ENCODE data around the gene TRMT112. TPM values are rescaled to one million over a fixed set of nuclear protein-coding genes. Genes with fewer than 3 reads are reported as not detected.

Gene TRMT112
- total and polyA plus RNA-seq, 2 of the 8 experiments (the other 6 are each of a cell fraction or from before 2014, with no cell fraction given), result 300 to 650 TPM

DNA sequence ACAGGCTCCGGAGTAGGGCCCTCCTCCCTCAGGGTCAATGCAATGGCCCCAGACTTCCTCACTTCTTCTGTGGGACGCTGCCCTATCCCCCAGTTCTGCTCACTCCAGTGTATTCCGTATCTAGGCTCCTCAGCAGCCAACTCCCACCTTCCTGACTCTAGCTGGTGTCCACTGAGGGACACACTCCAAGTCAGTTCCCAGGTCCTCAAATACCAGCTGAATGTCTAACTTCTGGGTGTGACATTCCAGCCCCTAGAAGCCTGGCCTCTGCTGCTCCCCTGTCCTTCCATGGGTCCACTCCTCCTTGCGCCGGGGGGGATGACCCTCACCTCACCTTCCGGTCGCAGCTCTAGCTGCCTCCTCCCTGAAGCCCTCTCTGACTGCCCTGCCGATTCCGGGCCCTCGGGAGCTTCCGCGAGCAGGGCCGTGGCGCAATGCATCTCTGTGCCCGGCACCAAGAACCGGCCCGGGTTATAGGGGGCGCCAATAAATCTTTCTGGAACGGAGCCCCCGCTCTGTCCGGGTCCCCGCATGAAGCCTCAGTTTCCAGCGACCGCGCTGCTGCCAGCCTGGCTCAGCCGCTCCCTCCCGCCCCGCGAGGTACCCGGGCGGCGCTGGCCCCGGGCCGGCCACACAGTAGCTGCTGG is 48.3 kb downstream of the TRMT112 start:
- H3K27ac ChIP-seq (ENCODE audit: low read depth, low read length), result peak overlapping the region; percentile 47; the same call in 1 of the 2 replicates
- no peak overlapping the region for H3K14ac ChIP-seq (ENCODE audit: insufficient read length)
- TF ChIP-seq SIRT6 (IDR thresholded peaks at IDR 0.05; ENCODE audit: low read length) (no peak), SRF (IDR thresholded peaks at IDR 0.05; ENCODE audit: low read depth, low read length) (no peak), TEAD4 (IDR thresholded peaks at IDR 0.05; ENCODE audit: low read depth, low read length) (peak; percentile 57; the same call in 1 of the 2 replicates), CREB1 (IDR thresholded peaks at IDR 0.05) (0 out of 2 replicates have a peak, but pooled peaks have one; percentile 11), FOSL1 (IDR thresholded peaks at IDR 0.05; ENCODE audit: insufficient read depth, low read depth, low read length) (no peak), TCF12 (IDR thresholded peaks at IDR 0.05; ENCODE audit: low read depth, low read length) (no peak), SP4 (IDR thresholded peaks at IDR 0.05; ENCODE audit: low read length) (peak; percentile 7; the same call in 1 of the 2 replicates), POLR2AphosphoS5 (IDR thresholded peaks at IDR 0.05; ENCODE audit: low read depth, low read length) (peak; percentile 14; the same call in 1 of the 2 replicates)
- H2BK12ac ChIP-seq (ENCODE audit: low read depth, low read length), result no peak overlapping the region
- POLR2A ChIA-PET (ENCODE audit: partially characterized antibody), result interaction anchor here (0.7 to 11.9 kb wide), 20 partner anchors 12 to 1418 kb away, joined by 3 to 352 read pairs (median 6); partner anchors contain the start of genes BAD, ESRRA, FERMT3 and FKBP2
- H3K79me2 ChIP-seq (ENCODE audit: control insufficient read depth in 1 of 2, insufficient read depth in 2 of 2, low read length in 2 of 2), result 0 out of 4 replicates have a peak, but pooled peaks cover 0 to 4% of the 10 kb centered on the region in 2 experiments
- DNase-seq (ENCODE audit: low read depth in 1 of 2, low spot score in 2 of 2) (peak in 1 of 2 experiments; percentile 76), FAIRE-seq (no peak)
- peak overlapping the region; percentile 19 for H3K4ac ChIP-seq (replicated peaks; ENCODE audit: insufficient read length, low read depth, low read length)
- peak overlapping the region; percentile 41 to 88 (median 73); a peak in 6 of 7 replicates for H3K9ac ChIP-seq (replicated peaks in 1 of 4; ENCODE audit: extremely low read depth in 1 of 4, low read depth in 3 of 4, low read length in 3 of 4)
- no peak overlapping the region for H2BK20ac ChIP-seq (ENCODE audit: low read length)
- H3K18ac ChIP-seq (ENCODE audit: extremely low read depth, low read length), result peak overlapping the region; percentile 52
- H3K4me3 ChIP-seq (ENCODE audit: extremely low read depth in 1 of 4, insufficient read depth in 2 of 4, low read depth in 3 of 4, low read length in 4 of 4), result peak overlapping the region; percentile 70 to 82 (median 80)
- H4K20me1 ChIP-seq (replicated peaks in 1 of 2; ENCODE audit: control insufficient read depth in 1 of 2, insufficient read depth in 2 of 2, low read length in 2 of 2), result peaks cover 2 to 5% of the 10 kb centered on the region in 2 experiments
- no peak overlapping the region for H2AK5ac ChIP-seq (ENCODE audit: low read depth, low read length)
- peak overlapping the region; percentile 90 for H4K5ac ChIP-seq (ENCODE audit: insufficient read length, low read depth, low read length)
- H2BK120ac ChIP-seq (replicated peaks; ENCODE audit: low read depth, low read length), result no peak overlapping the region
- H3K4me1 ChIP-seq (replicated peaks in 1 of 4; ENCODE audit: control insufficient read depth in 3 of 4, insufficient read depth in 4 of 4, low read length in 3 of 4), result peaks cover 0 to 11% (median 5%) of the 10 kb centered on the region in 4 experiments; a peak in 5 of 7 replicates
- H3K9me3 ChIP-seq (ENCODE audit: insufficient read depth in 2 of 2, low read depth in 1 of 2, low read length in 1 of 2), result no peaks in the 10 kb centered on the region
- CTCF ChIA-PET (ENCODE audit: partially characterized antibody), result interaction anchor here (0.9 to 13.7 kb wide), 12 partner anchors 13 to 84 kb away, joined by 3 to 168 read pairs (median 6); partner anchors contain the start of genes BAD, CATSPERZ, ESRRA and PLCB3
- H2BK15ac ChIP-seq (ENCODE audit: low read length), result peak overlapping the region; percentile 20; the same call in 1 of the 2 replicates
- peaks cover 9 to 24% (median 15%) of the 10 kb centered on the region in 4 experiments for H3K36me3 ChIP-seq (ENCODE audit: control insufficient read depth in 2 of 4, insufficient read depth in 4 of 4, low read length in 3 of 4)
- peak overlapping the region; percentile 78 for H3K56ac ChIP-seq (replicated peaks; ENCODE audit: insufficient read length, low read depth, low read length)
- peak overlapping the region; percentile 81; the same call in 1 of the 2 replicates for H2BK5ac ChIP-seq (ENCODE audit: low read depth, low read length)
- no peak overlapping the region for H3K23ac ChIP-seq (ENCODE audit: insufficient read length)
- H4K8ac ChIP-seq (ENCODE audit: extremely low read depth, insufficient read depth, low read length), result peak overlapping the region; percentile 79
- peak overlapping the region; percentile 80 to 86 for H3K4me2 ChIP-seq (ENCODE audit: insufficient read depth in 1 of 2, low read depth in 2 of 2, low read length in 2 of 2)
- H3K79me1 ChIP-seq (ENCODE audit: low read depth, low read length), result no peaks in the 10 kb centered on the region; the same call in 1 of the 2 replicates
- peaks cover 4% of the 10 kb centered on the region for H3K23me2 ChIP-seq (ENCODE audit: low read depth, low read length)
- no peak overlapping the region for H4K91ac ChIP-seq (replicated peaks; ENCODE audit: insufficient read length, low read length)
- H3K27me3 ChIP-seq (replicated peaks in 1 of 4; ENCODE audit: control insufficient read depth in 3 of 4, extremely low read depth in 1 of 4, insufficient read depth in 3 of 4, low read length in 3 of 4), result no peaks in the 10 kb centered on the region
- WGBS, 2 experiments (ENCODE audit: extremely low coverage in 1 of 2, insufficient coverage in 1 of 2, insufficient read length in 1 of 2, insufficient replicate concordance in 2 of 2, low coverage in 1 of 2, low lambda C conversion rate in 2 of 2, missing lambda C conversion rate in 1 of 2), result 8% methylated on average over 16 of the region's 34 CpGs; no CpG with 5 or more reads in 1 of the 2 experiments
- no peak overlapping the region for H2AFZ ChIP-seq (ENCODE audit: low read length)
